RWPE1 (cell line): Measurements from ENCODE around the gene LRP4.

Source experiments
- CTCF ChIA-PET: fragments of 350-600 bp; sonication (Branson Sonifier 250); formaldehyde crosslinking; extraction: SDS; loops from one replicate; lab custom pipeline; 2021; lab: Yijun Ruan, JAX
- POLR2A ChIA-PET: fragments of 400-600 bp; formaldehyde crosslinking; extraction: SDS; loops from one replicate; lab custom pipeline; 2020; ENCODE audit warnings: antibody characterized with exemption; ENCODE audit not compliant: low non-redundant PET; lab: Yijun Ruan, JAX
- DNase-seq: peaks from one replicate; pipeline ENCODE4 v3.0.0; 2012; ENCODE audit warnings: low spot score
- H3K27ac ChIP-seq: fragments of 450-650 bp; 2 replicates; pipeline ENCODE4 v1.5.1; 2017
- CTCF ChIP-seq: fragments of 450-650 bp; conservative IDR thresholded peaks from 2 replicates; pipeline ENCODE4 v1.5.1; 2017; ENCODE audit warnings: low read depth, mild to moderate bottlenecking

Gene LRP4

DNA sequence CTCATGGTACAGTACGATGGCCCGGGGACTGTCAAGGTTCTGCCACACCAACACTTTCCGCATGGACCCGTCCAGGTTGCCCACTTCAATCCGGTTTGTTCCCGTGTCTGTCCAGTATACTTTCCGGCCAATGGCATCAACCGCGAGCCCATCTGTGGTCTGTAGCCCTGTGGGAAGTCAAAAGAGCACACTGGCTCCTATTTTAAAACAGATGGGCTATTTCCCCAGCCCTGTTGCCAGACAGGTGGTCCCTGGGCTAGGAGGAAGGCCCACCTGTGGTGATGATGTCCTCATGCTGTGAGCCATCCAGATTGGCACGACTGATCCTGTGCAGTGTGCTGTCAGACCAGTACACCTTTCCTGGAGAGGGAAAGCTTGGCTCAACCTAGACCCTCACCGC is 41.9 kb downstream of the LRP4 start:
- no peak for DNase-seq
- ChIA-PET POLR2A (no interaction called here), CTCF (interaction anchor here (0.6 to 2.1 kb wide), 3 partner anchors 277 to 570 kb away, joined by 3 to 7 read pairs (median 4); no protein-coding TSS in a partner anchor)
- 0 out of 2 replicates have a peak overlapping the region, but pooled peaks have one; percentile 3 for H3K27ac ChIP-seq
- no peak for TF ChIP-seq CTCF

GRCh38 chr11:46874586-46874985 is 43.8 kb downstream of the LRP4 start:
- no peak overlapping the region for H3K27ac ChIP-seq
- CTCF ChIA-PET = interaction anchor here (2.1 kb wide), 1 partner anchor 278 kb away, joined by 7 read pairs; no protein-coding TSS in a partner anchor
- TF ChIP-seq CTCF = no peak
- no peak for DNase-seq
- POLR2A ChIA-PET = no interaction called here

- TF ChIP-seq CTCF = no peak
- CTCF ChIA-PET = no interaction called here
- no peak overlapping the region for H3K27ac ChIP-seq
- DNase-seq = no peak
- POLR2A ChIA-PET = no interaction called here
These were observed 49.4 kb downstream of the LRP4 start for GRCh38 chr11:46868912-46869311.

- H3K27ac ChIP-seq = no peak overlapping the region
- ChIA-PET POLR2A (no interaction called here), CTCF (no interaction called here)
- no peak for DNase-seq
- no peak for TF ChIP-seq CTCF
These were observed 53.0 kb downstream of the LRP4 start for GRCh38 chr11:46865340-46865739.

DNA sequence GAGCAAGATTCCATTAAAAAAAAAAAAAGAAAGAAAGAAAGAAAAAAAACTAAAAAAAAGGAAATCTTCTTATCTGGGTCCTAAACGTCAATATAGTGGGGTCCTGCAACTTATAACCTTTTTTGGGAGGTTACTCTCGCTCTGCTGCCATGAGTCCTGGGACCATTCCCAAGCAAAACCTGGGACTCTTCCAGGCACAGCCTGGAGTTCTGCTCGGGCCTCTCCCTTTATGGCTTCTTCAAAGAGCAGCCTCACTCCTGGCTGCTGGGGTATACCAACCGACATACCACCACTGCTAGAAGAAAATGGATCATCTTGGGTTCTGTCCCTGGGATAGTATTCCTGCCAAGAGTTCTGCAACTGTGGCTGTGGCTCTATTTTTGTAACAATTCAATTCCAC is 58.1 kb downstream of the LRP4 start:
- TF ChIP-seq CTCF = no peak
- DNase-seq = no peak
- POLR2A ChIA-PET = no interaction called here
- H3K27ac ChIP-seq = no peak overlapping the region
- CTCF ChIA-PET = interaction anchor here (0.7 kb wide), 1 partner anchor 307 kb away, joined by 5 read pairs; no protein-coding TSS in a partner anchor

- no peak for TF ChIP-seq CTCF
- ChIA-PET CTCF (interaction anchor here (0.5 kb wide), 1 partner anchor 777 kb away, joined by 3 read pairs; no protein-coding TSS in a partner anchor), POLR2A (no interaction called here)
- no peak overlapping the region for H3K27ac ChIP-seq
- DNase-seq = no peak
These were observed 59.3 kb downstream of the LRP4 start for GRCh38 chr11:46858920-46859546.
